Osteocyte (in vitro differentiated cells): ENCODE data around the gene COX7B2. TPM values are rescaled to one million over a fixed set of nuclear protein-coding genes. Genes with fewer than 3 reads are reported as not detected.

ENCODE experiments used
- DNase-seq: peaks from one replicate; pipeline ENCODE4 v3.0.0; 2021; ENCODE audit warnings: mixed read lengths; ENCODE audit not compliant: unreplicated experiment; ENCODE audit errors: extremely low spot score
- H3K27ac Mint-ChIP-seq: one replicate; pipeline ENCODE4 v1.8.0; 2021; ENCODE audit warnings: mild to moderate bottlenecking, mixed read lengths; ENCODE audit not compliant: unreplicated experiment
- H3K27me3 Mint-ChIP-seq: one replicate; pipeline ENCODE4 v1.8.0; 2021; ENCODE audit warnings: mixed read lengths; ENCODE audit not compliant: unreplicated experiment
- H3K36me3 Mint-ChIP-seq: one replicate; pipeline ENCODE4 v1.8.0; 2021; ENCODE audit warnings: mixed read lengths; ENCODE audit not compliant: unreplicated experiment
- H3K4me1 Mint-ChIP-seq: one replicate; pipeline ENCODE4 v1.8.0; 2021; ENCODE audit warnings: mixed read lengths; ENCODE audit not compliant: unreplicated experiment
- H3K4me3 Mint-ChIP-seq: one replicate; pipeline ENCODE4 v1.8.0; 2021; ENCODE audit warnings: mild to moderate bottlenecking, moderate library complexity, mixed read lengths; ENCODE audit not compliant: unreplicated experiment
- H3K9me3 Mint-ChIP-seq: one replicate; pipeline ENCODE4 v1.8.0; 2021; ENCODE audit warnings: mixed read lengths; ENCODE audit not compliant: unreplicated experiment
- total RNA-seq: library from RNA; stranded (reverse); gene quantifications from 2 replicates; pipeline ENCODE4 v1.2.1, GENCODE V29; 2021
- TF ChIP-seq, protein P1 (sequence below): fragments of 200-600 bp; sonication (generic); IDR thresholded peaks from 2 replicates; pipeline ENCODE4 v1.5.0; 2021; ENCODE audit warnings: antibody characterized with exemption, mild to moderate bottlenecking, moderate library complexity

COX7B2 gene
- total RNA-seq, 1 donor from 2014 or later: not detected

DNA sequence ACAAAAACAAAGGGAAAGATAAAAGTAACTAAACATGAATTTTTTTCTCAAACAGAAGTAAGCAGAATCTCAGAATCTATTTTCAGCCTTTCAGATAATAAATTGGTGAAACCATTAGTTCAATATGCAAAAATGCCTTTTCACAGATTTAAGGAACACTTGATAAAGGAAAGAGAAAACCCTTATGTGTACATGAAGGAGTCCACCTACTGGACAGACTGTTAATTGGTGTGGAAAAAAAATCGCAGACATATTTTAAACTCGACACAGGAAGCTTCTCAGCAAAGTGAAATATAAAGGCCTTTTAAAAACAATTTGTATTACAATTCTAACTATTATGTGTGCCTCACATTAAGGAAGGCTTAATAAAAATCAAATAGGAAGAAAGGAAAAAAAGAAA, 22.3 kb downstream of the COX7B2 start:
- Mint-ChIP-seq H3K36me3 (no peaks in the 10 kb centered on the region), H3K9me3 (no peaks in the 10 kb centered on the region), H3K27ac (no peak overlapping the region), H3K4me3 (no peak overlapping the region), H3K27me3 (peaks cover 8% of the 10 kb centered on the region), H3K4me1 (no peaks in the 10 kb centered on the region)
- TF ChIP-seq, protein P1, sequence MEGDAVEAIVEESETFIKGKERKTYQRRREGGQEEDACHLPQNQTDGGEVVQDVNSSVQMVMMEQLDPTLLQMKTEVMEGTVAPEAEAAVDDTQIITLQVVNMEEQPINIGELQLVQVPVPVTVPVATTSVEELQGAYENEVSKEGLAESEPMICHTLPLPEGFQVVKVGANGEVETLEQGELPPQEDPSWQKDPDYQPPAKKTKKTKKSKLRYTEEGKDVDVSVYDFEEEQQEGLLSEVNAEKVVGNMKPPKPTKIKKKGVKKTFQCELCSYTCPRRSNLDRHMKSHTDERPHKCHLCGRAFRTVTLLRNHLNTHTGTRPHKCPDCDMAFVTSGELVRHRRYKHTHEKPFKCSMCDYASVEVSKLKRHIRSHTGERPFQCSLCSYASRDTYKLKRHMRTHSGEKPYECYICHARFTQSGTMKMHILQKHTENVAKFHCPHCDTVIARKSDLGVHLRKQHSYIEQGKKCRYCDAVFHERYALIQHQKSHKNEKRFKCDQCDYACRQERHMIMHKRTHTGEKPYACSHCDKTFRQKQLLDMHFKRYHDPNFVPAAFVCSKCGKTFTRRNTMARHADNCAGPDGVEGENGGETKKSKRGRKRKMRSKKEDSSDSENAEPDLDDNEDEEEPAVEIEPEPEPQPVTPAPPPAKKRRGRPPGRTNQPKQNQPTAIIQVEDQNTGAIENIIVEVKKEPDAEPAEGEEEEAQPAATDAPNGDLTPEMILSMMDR: peak; percentile 43
- no peak for DNase-seq

DNA sequence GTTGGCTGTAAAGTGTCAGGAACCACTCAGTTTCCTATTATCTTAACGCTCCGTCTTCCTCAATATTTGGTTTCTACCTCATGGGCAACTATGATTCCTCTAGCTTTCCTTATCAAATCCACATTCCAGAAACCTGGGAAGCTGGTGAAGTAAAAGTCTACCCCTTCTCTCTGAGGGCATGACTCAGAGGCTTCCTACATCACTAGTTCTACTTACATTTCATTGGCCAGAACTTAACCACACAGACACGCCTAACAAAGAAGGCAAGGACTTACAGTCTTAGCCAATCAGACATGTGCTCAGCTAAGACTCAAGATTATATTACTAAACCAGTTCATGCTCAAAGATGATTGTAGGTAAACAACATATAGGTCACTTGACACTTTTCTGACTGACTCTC, 30.4 kb downstream of the COX7B2 start:
- no peaks in the 10 kb centered on the region for H3K4me1 Mint-ChIP-seq
- H3K4me3 Mint-ChIP-seq: no peak overlapping the region
- no peaks in the 10 kb centered on the region for H3K27me3 Mint-ChIP-seq
- H3K9me3 Mint-ChIP-seq: no peaks in the 10 kb centered on the region
- no peak for DNase-seq
- H3K36me3 Mint-ChIP-seq: no peaks in the 10 kb centered on the region
- H3K27ac Mint-ChIP-seq: no peak overlapping the region
- TF ChIP-seq, protein P1: no peak

DNA sequence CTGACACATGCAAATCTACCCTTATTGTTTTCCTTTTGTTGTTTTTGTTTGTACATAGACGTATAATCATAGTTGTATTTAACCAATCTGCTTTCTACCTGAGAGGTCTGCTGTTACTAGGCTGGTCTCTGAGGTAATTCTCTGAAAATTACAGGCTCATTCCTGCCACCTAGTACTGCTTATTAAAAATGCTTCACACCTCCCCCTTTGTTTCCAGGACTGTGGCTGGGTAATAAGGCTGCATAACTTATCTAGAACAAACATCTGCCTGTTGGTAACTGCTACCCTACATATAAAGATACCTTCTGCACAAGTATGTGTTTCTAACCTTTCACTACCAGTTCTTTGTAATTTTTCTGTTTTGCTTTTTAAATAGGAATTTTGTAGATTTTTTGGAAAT, 34.2 kb downstream of the COX7B2 start:
- no peaks in the 10 kb centered on the region for H3K4me1 Mint-ChIP-seq
- H3K9me3 Mint-ChIP-seq: peaks cover 4% of the 10 kb centered on the region
- H3K27me3 Mint-ChIP-seq: no peaks in the 10 kb centered on the region
- TF ChIP-seq, protein P1: no peak
- H3K4me3 Mint-ChIP-seq: no peak overlapping the region
- H3K27ac Mint-ChIP-seq: no peak overlapping the region
- no peak for DNase-seq
- no peaks in the 10 kb centered on the region for H3K36me3 Mint-ChIP-seq

DNA sequence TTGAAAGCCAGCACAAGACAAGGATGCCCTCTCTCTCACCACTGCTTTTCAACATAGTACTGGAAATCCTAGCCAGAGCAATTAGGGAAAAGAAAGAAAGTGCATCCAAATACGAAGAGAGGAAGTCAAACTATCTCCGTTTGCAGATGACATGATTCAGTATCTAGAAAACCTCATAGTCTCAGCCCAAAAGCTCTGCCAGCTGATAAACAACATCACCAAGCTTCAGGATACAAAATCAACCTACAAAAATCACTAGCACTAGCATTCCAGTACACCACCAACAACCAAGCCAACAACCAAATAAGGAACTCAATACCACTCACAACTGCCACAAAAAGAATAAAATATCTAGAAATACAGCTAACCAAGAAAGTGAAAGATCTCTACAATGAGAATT, 38.6 kb downstream of the COX7B2 start:
- H3K4me3 Mint-ChIP-seq: no peak overlapping the region
- H3K4me1 Mint-ChIP-seq: no peaks in the 10 kb centered on the region
- no peak for DNase-seq
- no peak overlapping the region for H3K27ac Mint-ChIP-seq
- no peaks in the 10 kb centered on the region for H3K27me3 Mint-ChIP-seq
- TF ChIP-seq, protein P1: no peak
- H3K36me3 Mint-ChIP-seq: no peaks in the 10 kb centered on the region
- peaks cover 4% of the 10 kb centered on the region for H3K9me3 Mint-ChIP-seq

DNA sequence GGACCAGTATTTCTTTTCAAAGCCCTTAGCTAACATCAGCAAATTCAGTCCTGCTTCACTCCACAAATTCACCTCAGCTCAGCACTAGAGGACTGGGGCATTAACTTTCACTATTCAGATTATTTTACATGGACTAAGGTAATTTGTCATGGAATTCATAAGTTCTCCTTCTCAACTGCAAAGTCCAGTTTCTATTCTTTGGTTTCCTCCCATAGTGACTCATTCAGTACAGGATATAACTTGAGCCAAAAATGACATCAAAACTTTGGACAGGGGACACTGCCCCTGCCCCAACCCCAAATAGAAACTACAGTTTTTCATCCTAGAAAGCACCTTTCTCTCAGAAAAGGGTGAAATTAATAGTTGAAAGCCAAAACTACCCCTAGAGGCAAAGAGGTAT, 52.7 kb downstream of the COX7B2 start:
- no peak for DNase-seq
- H3K4me1 Mint-ChIP-seq: peaks cover 2% of the 10 kb centered on the region
- no peak overlapping the region for H3K27ac Mint-ChIP-seq
- H3K27me3 Mint-ChIP-seq: peaks cover 8% of the 10 kb centered on the region
- H3K36me3 Mint-ChIP-seq: no peaks in the 10 kb centered on the region
- TF ChIP-seq, protein P1: no peak
- H3K9me3 Mint-ChIP-seq: no peaks in the 10 kb centered on the region
- H3K4me3 Mint-ChIP-seq: no peak overlapping the region
